HG03520 (cell line): ENCODE data around the gene SRSF12.
A peak's percentile ranks its signal among the peaks of the same experiment; 100 is the strongest.
"Not testable (repeated sequence)": the region's sequence is repeated elsewhere in the genome, so short reads cannot be mapped to it uniquely, and the experiment has no call there.

Experiments
- ATAC-seq: cut with Tn5 transposase; IDR thresholded peaks from one replicate; pipeline ENCODE4 v1.9.1; 2021; ENCODE audit warnings: mild to moderate bottlenecking, moderate library complexity; ENCODE audit not compliant: unreplicated experiment

SRSF12 gene

GRCh38 chr6:89131599-89131998 is 13.7 kb upstream of the SRSF12 start:
- no peak for ATAC-seq

GRCh38 chr6:89128256-89128671 is 10.4 kb upstream of the SRSF12 start:
- not testable (repeated sequence) for ATAC-seq

- ATAC-seq, result peak; percentile 48
Observed at GRCh38 chr6:89122625-89123024, 4.8 kb upstream of the SRSF12 start.

GRCh38 chr6:89121934-89122333 is 4.1 kb upstream of the SRSF12 start:
- ATAC-seq, result no peak

- ATAC-seq, result no peak
Observed at GRCh38 chr6:89120371-89120770, 2.5 kb upstream of the SRSF12 start.

GRCh38 chr6:89118931-89119330 is 1.1 kb upstream of the SRSF12 start:
- ATAC-seq, result no peak

GRCh38 chr6:89116702-89117101 is 1.2 kb downstream of the SRSF12 start:
- no peak for ATAC-seq

- ATAC-seq, result no peak
Observed at GRCh38 chr6:89111933-89112332, 5.9 kb downstream of the SRSF12 start.

- no peak for ATAC-seq
Observed at GRCh38 chr6:89110284-89110683, 7.6 kb downstream of the SRSF12 start.

- no peak for ATAC-seq
Observed at GRCh38 chr6:89100114-89100513, 17.8 kb downstream of the SRSF12 start.

- ATAC-seq, result peak; percentile 56
Observed at GRCh38 chr6:89098461-89098860, 19.4 kb downstream of the SRSF12 start.

- ATAC-seq, result no peak
Observed at GRCh38 chr6:89087881-89088280, 30.0 kb downstream of the SRSF12 start.

GRCh38 chr6:89085409-89086205 is 32.3 kb downstream of the SRSF12 start:
- no peak for ATAC-seq

- no peak for ATAC-seq
Observed at GRCh38 chr6:89084954-89085353, 32.9 kb downstream of the SRSF12 start.

GRCh38 chr6:89084542-89084941 is 33.3 kb downstream of the SRSF12 start:
- ATAC-seq, result no peak

- ATAC-seq, result no peak
Observed at GRCh38 chr6:89082486-89082891, 35.4 kb downstream of the SRSF12 start.

GRCh38 chr6:89081423-89082322 is 36.2 kb downstream of the SRSF12 start:
- ATAC-seq, result peak; percentile 51

- no peak for ATAC-seq
Observed at GRCh38 chr6:89081129-89081422, 36.8 kb downstream of the SRSF12 start.

- ATAC-seq, result peak; percentile 66
Observed at GRCh38 chr6:89080281-89081128, 37.4 kb downstream of the SRSF12 start, which contains the start of gene PNRC1. TSS of gene PNRC1 (plus strand) at chr6:89080751. CDS start at chr6:89080895, 144 bp downstream.

GRCh38 chr6:89079511-89080234 is 38.2 kb downstream of the SRSF12 start:
- no peak for ATAC-seq
